HG02623 (cell line): ENCODE measurements around the gene KIAA0408.
"Not testable (repeated sequence)": the region's sequence is repeated elsewhere in the genome, so short reads cannot be mapped to it uniquely, and the experiment has no call there.

ENCODE experiments used
- ATAC-seq: cut with Tn5 transposase; IDR thresholded peaks from one replicate; pipeline ENCODE4 v1.9.1; 2021; ENCODE audit warnings: moderate library complexity; ENCODE audit not compliant: unreplicated experiment

KIAA0408 gene

DNA sequence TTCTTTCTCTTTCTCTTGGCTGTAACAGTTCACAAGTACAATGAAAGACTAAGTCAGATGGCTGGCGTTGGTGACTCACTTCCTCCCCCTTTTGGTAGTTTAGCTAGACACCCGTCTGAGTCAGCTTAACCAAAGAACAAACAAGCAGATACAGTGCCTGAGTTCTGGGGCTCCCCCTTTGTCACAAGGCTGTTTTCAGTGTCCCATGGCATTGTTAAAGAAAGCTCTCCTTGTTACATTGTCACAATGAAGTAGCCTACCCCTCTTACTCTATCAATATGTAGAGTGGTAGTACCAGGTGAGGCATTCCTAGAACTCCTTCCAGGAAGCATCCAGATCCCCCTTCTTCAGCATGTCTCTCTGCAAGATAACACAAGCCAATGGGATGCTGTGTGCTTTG is 38.6 kb downstream of the KIAA0408 start:
- peak; percentile 100 for ATAC-seq

DNA sequence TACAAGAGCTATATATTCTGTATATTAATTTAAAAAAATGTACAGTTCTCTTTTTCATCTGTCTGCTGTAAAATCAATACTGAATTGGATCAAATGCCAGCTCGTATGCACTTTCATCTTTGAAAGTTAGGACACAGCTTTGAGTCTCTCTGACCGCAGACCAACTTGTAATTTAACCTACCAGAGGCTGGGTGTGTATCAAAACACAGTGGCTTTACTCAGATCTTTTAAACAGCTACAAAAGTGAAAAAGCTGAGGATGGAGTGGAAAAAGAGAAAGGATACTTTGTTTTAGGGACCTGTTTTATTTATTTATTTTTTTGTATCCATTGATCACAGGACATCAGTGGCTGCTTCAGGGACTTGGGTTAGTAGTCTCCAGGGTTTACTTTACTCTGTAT is 44.1 kb downstream of the KIAA0408 start:
- no peak for ATAC-seq

DNA sequence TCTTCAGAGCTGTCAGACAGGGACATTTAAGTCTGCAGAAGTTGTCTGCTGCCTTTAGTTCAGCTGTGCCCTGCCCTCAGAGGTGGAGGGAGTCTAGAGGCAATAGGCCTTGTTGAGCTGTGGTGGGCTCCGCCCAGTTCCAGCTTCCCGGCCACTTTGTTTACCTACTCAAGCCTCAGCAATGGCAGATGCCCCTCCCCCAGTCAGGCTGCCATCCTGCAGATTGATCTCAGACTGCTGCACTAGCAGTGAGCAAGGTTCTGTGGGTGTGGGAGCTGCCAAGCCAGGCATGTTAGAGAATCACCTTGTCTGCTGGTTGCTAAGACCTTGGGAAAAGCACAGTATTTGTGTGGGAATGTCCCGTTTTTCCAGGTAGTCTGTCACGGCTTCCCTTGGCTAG is 46.1 kb downstream of the KIAA0408 start:
- not testable (repeated sequence) for ATAC-seq

DNA sequence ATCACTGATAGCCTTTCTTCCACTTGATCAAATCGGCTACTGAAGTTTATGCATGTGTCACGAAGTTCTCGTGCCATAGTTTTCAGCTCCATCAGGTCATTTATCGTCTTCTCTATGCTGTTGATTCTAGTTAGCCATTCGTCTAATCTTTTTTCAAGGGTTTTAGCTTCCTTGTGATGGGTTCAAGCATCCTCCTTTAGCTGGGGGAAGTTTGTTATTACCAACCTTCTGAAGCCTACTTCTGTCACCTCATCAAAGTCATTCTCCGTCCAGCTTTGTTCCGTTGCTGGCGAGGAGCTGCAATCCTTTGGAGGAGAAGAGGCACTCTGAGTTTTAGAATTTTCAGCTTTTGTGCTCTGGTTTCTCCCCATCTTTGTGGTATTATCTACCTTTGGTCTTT is 47.2 kb downstream of the KIAA0408 start:
- ATAC-seq: not testable (repeated sequence)
